DND-41 (cell line): Measurements from ENCODE around the gene IFT43.
"Not testable (repeated sequence)": the region's sequence is repeated elsewhere in the genome, so short reads cannot be mapped to it uniquely, and the experiment has no call there.

Experiments
- ATAC-seq: fragments of 200-7000 bp; cut with Tn5 transposase; 3 replicates; pipeline ENCODE4 v1.9.1; 2021; ENCODE audit warnings: low read depth; ENCODE audit not compliant: insufficient read depth
- DNase-seq: peaks from one replicate; pipeline ENCODE4 v3.0.0-alpha.2; 2020
- H2AFZ ChIP-seq: 2 replicates; pipeline ENCODE4 v1.6.0; 2012; ENCODE audit warnings: low read depth, low read length
- H3K27ac ChIP-seq: 2 replicates; pipeline ENCODE4 v1.5.1; 2012; ENCODE audit warnings: low read length, inconsistent platforms
- H3K27me3 ChIP-seq: fragments of 200-600 bp; sonication (generic); 2 replicates; pipeline ENCODE4 v1.6.0; 2012; ENCODE audit warnings: low read length, mild to moderate bottlenecking, inconsistent platforms; ENCODE audit not compliant: insufficient read depth, poor library complexity
- H3K36me3 ChIP-seq: 2 replicates; pipeline ENCODE4 v1.5.1; 2012; ENCODE audit warnings: low read length, inconsistent platforms; ENCODE audit not compliant: insufficient read depth
- H3K4me1 ChIP-seq: 2 replicates; pipeline ENCODE4 v1.5.1; 2012; ENCODE audit warnings: mild to moderate bottlenecking, low read length; ENCODE audit not compliant: insufficient read depth
- H3K4me2 ChIP-seq: 2 replicates; pipeline ENCODE4 v1.6.0; 2012; ENCODE audit warnings: mild to moderate bottlenecking, moderate library complexity, low read length, inconsistent platforms; ENCODE audit not compliant: insufficient read depth
- H3K4me3 ChIP-seq, 2 experiments: fragments of 200-600 bp in 1 of 2; shearing (Covaris generic) in 1 of 2; 2 replicates each; pipeline ENCODE4 v1.5.1; 2012 to 2016; ENCODE audit warnings: inconsistent platforms in 2 of 2, low read length in 2 of 2, mild to moderate bottlenecking in 2 of 2, low read depth in 1 of 2, moderate library complexity in 1 of 2
- H3K79me2 ChIP-seq: 2 replicates; pipeline ENCODE4 v1.6.0; 2012; ENCODE audit warnings: low read length, inconsistent platforms; ENCODE audit not compliant: insufficient read depth
- H3K9ac ChIP-seq: 2 replicates; pipeline ENCODE4 v1.6.0; 2012; ENCODE audit warnings: low read depth, mild to moderate bottlenecking, inconsistent platforms, low read length, moderate library complexity
- H3K9me3 ChIP-seq: 2 replicates; pipeline ENCODE4 v1.5.1; 2012; ENCODE audit warnings: low read length, moderate library complexity, mild to moderate bottlenecking, inconsistent platforms; ENCODE audit not compliant: insufficient read depth, severe bottlenecking
- H4K20me1 ChIP-seq: 2 replicates; pipeline ENCODE4 v1.6.0; 2012; ENCODE audit warnings: low read length; ENCODE audit not compliant: insufficient read depth
- EZH2 ChIP-seq: IDR thresholded peaks from 3 replicates; pipeline ENCODE4 v1.6.1; 2012; ENCODE audit warnings: borderline replicate concordance, low read depth, mild to moderate bottlenecking, moderate library complexity, low read length, inconsistent platforms; ENCODE audit not compliant: severe bottlenecking
- TF ChIP-seq, protein P1 (sequence below): IDR thresholded peaks from 2 replicates; pipeline ENCODE4 v1.5.1; 2012; ENCODE audit warnings: borderline replicate concordance, low read length, moderate library complexity, mild to moderate bottlenecking; ENCODE audit not compliant: poor library complexity, severe bottlenecking; ENCODE audit errors: extremely low read depth

IFT43 gene

DNA sequence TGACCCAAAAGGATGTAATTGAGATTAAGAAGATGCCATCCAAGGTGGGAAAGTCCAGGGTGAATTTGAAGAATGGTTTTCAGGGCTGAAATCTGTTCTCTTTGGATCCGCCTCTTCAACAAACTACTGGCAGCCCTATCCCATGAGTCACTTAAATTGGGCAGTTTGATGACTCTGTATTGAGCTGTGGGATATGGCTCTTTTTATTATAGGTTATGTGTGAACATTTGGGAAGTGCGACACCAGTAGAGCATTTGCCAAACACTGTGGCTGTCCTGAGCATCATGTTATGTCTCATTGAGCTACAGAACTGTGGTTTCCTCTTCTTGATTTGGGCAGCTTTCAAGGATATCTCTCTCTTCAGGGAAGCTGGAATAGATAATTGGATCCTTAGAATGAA lies 22.3 kb downstream of the IFT43 start:
- Histone ChIP-seq H3K36me3 (peaks cover 9% of the 10 kb centered on the region; the same call in 1 of the 2 replicates), H2AFZ (no peak overlapping the region), H3K4me2 (no peak overlapping the region), H3K4me3 (no peak overlapping the region), H3K27ac (no peak overlapping the region), H3K9me3 (peaks cover 3% of the 10 kb centered on the region), H3K9ac (no peak overlapping the region), H4K20me1 (no peaks in the 10 kb centered on the region), H3K4me1 (no peaks in the 10 kb centered on the region), H3K79me2 (no peaks in the 10 kb centered on the region), H3K27me3 (no peaks in the 10 kb centered on the region)
- ATAC-seq, result no peak
- no peak for DNase-seq
- no peak for TF ChIP-seq EZH2
- TF ChIP-seq, protein P1, sequence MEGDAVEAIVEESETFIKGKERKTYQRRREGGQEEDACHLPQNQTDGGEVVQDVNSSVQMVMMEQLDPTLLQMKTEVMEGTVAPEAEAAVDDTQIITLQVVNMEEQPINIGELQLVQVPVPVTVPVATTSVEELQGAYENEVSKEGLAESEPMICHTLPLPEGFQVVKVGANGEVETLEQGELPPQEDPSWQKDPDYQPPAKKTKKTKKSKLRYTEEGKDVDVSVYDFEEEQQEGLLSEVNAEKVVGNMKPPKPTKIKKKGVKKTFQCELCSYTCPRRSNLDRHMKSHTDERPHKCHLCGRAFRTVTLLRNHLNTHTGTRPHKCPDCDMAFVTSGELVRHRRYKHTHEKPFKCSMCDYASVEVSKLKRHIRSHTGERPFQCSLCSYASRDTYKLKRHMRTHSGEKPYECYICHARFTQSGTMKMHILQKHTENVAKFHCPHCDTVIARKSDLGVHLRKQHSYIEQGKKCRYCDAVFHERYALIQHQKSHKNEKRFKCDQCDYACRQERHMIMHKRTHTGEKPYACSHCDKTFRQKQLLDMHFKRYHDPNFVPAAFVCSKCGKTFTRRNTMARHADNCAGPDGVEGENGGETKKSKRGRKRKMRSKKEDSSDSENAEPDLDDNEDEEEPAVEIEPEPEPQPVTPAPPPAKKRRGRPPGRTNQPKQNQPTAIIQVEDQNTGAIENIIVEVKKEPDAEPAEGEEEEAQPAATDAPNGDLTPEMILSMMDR, result no peak

GRCh38 chr14:76009627-76010026 lies 24.1 kb downstream of the IFT43 start:
- H3K36me3 ChIP-seq, H2AFZ ChIP-seq, H3K4me3 ChIP-seq, H3K4me1 ChIP-seq, H3K27ac ChIP-seq, ATAC-seq, H3K27me3 ChIP-seq, H3K9ac ChIP-seq, H3K4me2 ChIP-seq, DNase-seq, H3K79me2 ChIP-seq, H4K20me1 ChIP-seq, H3K9me3 ChIP-seq: not testable (repeated sequence)

DNA sequence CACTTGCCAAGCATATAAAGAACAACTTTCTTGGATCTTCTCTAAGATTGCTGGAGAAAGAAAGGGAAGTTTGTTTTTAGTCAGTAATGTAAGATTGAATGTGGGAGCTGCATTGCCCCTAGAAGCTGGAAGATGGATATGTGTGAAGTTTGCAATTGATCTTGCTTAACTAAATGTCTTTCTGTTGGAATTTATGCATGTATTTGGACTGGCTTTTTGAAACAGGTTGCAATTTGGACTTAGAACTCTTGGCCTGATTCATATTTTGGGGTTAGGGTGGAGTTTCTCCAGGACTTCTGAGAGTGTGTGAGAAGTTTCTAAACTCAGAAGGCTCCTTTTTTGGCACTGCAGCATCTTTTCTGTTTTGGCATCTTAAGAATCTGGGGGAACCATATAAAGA lies 26.4 kb downstream of the IFT43 start:
- H4K20me1 ChIP-seq, result no peaks in the 10 kb centered on the region
- H3K27ac ChIP-seq, result no peak overlapping the region
- H3K27me3 ChIP-seq, result no peaks in the 10 kb centered on the region
- H3K4me3 ChIP-seq, result no peak overlapping the region
- no peaks in the 10 kb centered on the region for H3K79me2 ChIP-seq
- H3K9me3 ChIP-seq, result no peaks in the 10 kb centered on the region
- no peak overlapping the region for H3K4me2 ChIP-seq
- ATAC-seq, result no peak
- no peaks in the 10 kb centered on the region for H3K4me1 ChIP-seq
- no peaks in the 10 kb centered on the region; the same call in 1 of the 2 replicates for H3K36me3 ChIP-seq
- H2AFZ ChIP-seq, result no peak overlapping the region
- TF ChIP-seq, protein P1, result no peak
- no peak for TF ChIP-seq EZH2
- DNase-seq, result no peak
- no peak overlapping the region for H3K9ac ChIP-seq

GRCh38 chr14:76012354-76012753 lies 26.8 kb downstream of the IFT43 start:
- no peaks in the 10 kb centered on the region for H3K9me3 ChIP-seq
- H4K20me1 ChIP-seq, result no peaks in the 10 kb centered on the region
- H2AFZ ChIP-seq, result no peak overlapping the region
- H3K4me2 ChIP-seq, result no peak overlapping the region
- DNase-seq (no peak), ATAC-seq (no peak)
- no peak overlapping the region for H3K4me3 ChIP-seq
- no peak overlapping the region for H3K9ac ChIP-seq
- H3K79me2 ChIP-seq, result no peaks in the 10 kb centered on the region
- no peaks in the 10 kb centered on the region for H3K27me3 ChIP-seq
- TF ChIP-seq, protein P1, result no peak
- no peak for TF ChIP-seq EZH2
- H3K27ac ChIP-seq, result no peak overlapping the region
- H3K4me1 ChIP-seq, result no peaks in the 10 kb centered on the region
- no peaks in the 10 kb centered on the region; the same call in 1 of the 2 replicates for H3K36me3 ChIP-seq
